ENCODE measurements around the gene SVIP. TPM values are rescaled to one million over a fixed set of nuclear protein-coding genes. Genes with fewer than 3 reads are reported as not detected.

SVIP gene
- total RNA-seq, 1 donor, result 2.9 TPM

GRCh38 chr11:22846726-22847125 lies 17.1 kb upstream of the SVIP start:
- H2AFZ ChIP-seq (ENCODE audit: low read length), result no peak overlapping the region
- no peak overlapping the region for H3K4me3 ChIP-seq (ENCODE audit: insufficient read depth, low read length)
- H3K4me1 ChIP-seq (ENCODE audit: insufficient read depth, low read length), result no peaks in the 10 kb centered on the region
- H3K4me2 ChIP-seq (ENCODE audit: insufficient read depth, low read length), result no peak overlapping the region
- no peaks in the 10 kb centered on the region for H3K27me3 ChIP-seq (ENCODE audit: insufficient read depth, low read length)
- H3K79me2 ChIP-seq (ENCODE audit: insufficient read depth, low read length), result no peaks in the 10 kb centered on the region
- H3K9me3 ChIP-seq (ENCODE audit: low read depth, low read length), result no peaks in the 10 kb centered on the region
- H4K20me1 ChIP-seq (ENCODE audit: insufficient read depth, low read length), result no peaks in the 10 kb centered on the region
- no peak for DNase-seq (ENCODE audit: insufficient read length, low spot score, missing footprints)
- TF ChIP-seq CTCF (IDR thresholded peaks at IDR 0.05; ENCODE audit: extremely low read depth, low read depth, low read length), result no peak
- no peaks in the 10 kb centered on the region for H3K36me3 ChIP-seq (ENCODE audit: insufficient read depth, low read length)
- no peak overlapping the region for H3K27ac ChIP-seq (ENCODE audit: low read depth, low read length)

GRCh38 chr11:22832315-22833015 lies 2.9 kb upstream of the SVIP start:
- Histone ChIP-seq H3K9me3 (ENCODE audit: low read depth, low read length) (no peaks in the 10 kb centered on the region), H4K20me1 (ENCODE audit: insufficient read depth, low read length) (no peaks in the 10 kb centered on the region)
- peak; percentile 29 for DNase-seq (ENCODE audit: insufficient read length, low spot score, missing footprints)

GRCh38 chr11:22830082-22830414 lies 447 bp upstream of the SVIP start:
- no peaks in the 10 kb centered on the region for H3K36me3 ChIP-seq (ENCODE audit: insufficient read depth, low read length)
- no peaks in the 10 kb centered on the region for H4K20me1 ChIP-seq (ENCODE audit: insufficient read depth, low read length)
- no peak for TF ChIP-seq CTCF (IDR thresholded peaks at IDR 0.05; ENCODE audit: extremely low read depth, low read depth, low read length)
- H3K27me3 ChIP-seq (ENCODE audit: insufficient read depth, low read length), result no peaks in the 10 kb centered on the region
- H3K4me3 ChIP-seq (ENCODE audit: insufficient read depth, low read length), result peak overlapping the region; percentile 91
- H3K4me2 ChIP-seq (ENCODE audit: insufficient read depth, low read length), result peak overlapping the region; percentile 69
- H3K9me3 ChIP-seq (ENCODE audit: low read depth, low read length), result no peaks in the 10 kb centered on the region
- H2AFZ ChIP-seq (ENCODE audit: low read length), result peak overlapping the region; percentile 75
- no peak for DNase-seq (ENCODE audit: insufficient read length, low spot score, missing footprints)
- peaks cover 5% of the 10 kb centered on the region for H3K4me1 ChIP-seq (ENCODE audit: insufficient read depth, low read length)
- H3K79me2 ChIP-seq (ENCODE audit: insufficient read depth, low read length), result peaks cover 6% of the 10 kb centered on the region
- H3K27ac ChIP-seq (ENCODE audit: low read depth, low read length), result no peak overlapping the region

More at GRCh38 chr11:22832315-22833015, 2.9 kb upstream of the SVIP start:
- H2AFZ ChIP-seq (ENCODE audit: low read length), result no peak overlapping the region
- peaks cover 5% of the 10 kb centered on the region for H3K4me1 ChIP-seq (ENCODE audit: insufficient read depth, low read length)
- no peaks in the 10 kb centered on the region for H3K27me3 ChIP-seq (ENCODE audit: insufficient read depth, low read length)
- H3K27ac ChIP-seq (ENCODE audit: low read depth, low read length), result no peak overlapping the region
- peaks cover 6% of the 10 kb centered on the region for H3K79me2 ChIP-seq (ENCODE audit: insufficient read depth, low read length)
- no peak overlapping the region for H3K4me2 ChIP-seq (ENCODE audit: insufficient read depth, low read length)
- H3K4me3 ChIP-seq (ENCODE audit: insufficient read depth, low read length), result no peak overlapping the region
- H3K36me3 ChIP-seq (ENCODE audit: insufficient read depth, low read length), result no peaks in the 10 kb centered on the region
- no peak for TF ChIP-seq CTCF (IDR thresholded peaks at IDR 0.05; ENCODE audit: extremely low read depth, low read depth, low read length)

GRCh38 chr11:22828373-22828772 lies 1.2 kb downstream of the SVIP start:
- Histone ChIP-seq H3K4me3 (ENCODE audit: insufficient read depth, low read length) (no peak overlapping the region), H3K27me3 (ENCODE audit: insufficient read depth, low read length) (no peaks in the 10 kb centered on the region), H3K4me2 (ENCODE audit: insufficient read depth, low read length) (peak overlapping the region; percentile 90), H3K27ac (ENCODE audit: low read depth, low read length) (no peak overlapping the region), H3K79me2 (ENCODE audit: insufficient read depth, low read length) (peaks cover 6% of the 10 kb centered on the region), H4K20me1 (ENCODE audit: insufficient read depth, low read length) (no peaks in the 10 kb centered on the region), H3K36me3 (ENCODE audit: insufficient read depth, low read length) (no peaks in the 10 kb centered on the region), H2AFZ (ENCODE audit: low read length) (no peak overlapping the region), H3K9me3 (ENCODE audit: low read depth, low read length) (no peaks in the 10 kb centered on the region), H3K4me1 (ENCODE audit: insufficient read depth, low read length) (peaks cover 5% of the 10 kb centered on the region)
- no peak for DNase-seq (ENCODE audit: insufficient read length, low spot score, missing footprints)
- no peak for TF ChIP-seq CTCF (IDR thresholded peaks at IDR 0.05; ENCODE audit: extremely low read depth, low read depth, low read length)

Measured in osteoblast (primary cell).